ENCODE results near the gene ALG14.

ALG14 gene

DNA sequence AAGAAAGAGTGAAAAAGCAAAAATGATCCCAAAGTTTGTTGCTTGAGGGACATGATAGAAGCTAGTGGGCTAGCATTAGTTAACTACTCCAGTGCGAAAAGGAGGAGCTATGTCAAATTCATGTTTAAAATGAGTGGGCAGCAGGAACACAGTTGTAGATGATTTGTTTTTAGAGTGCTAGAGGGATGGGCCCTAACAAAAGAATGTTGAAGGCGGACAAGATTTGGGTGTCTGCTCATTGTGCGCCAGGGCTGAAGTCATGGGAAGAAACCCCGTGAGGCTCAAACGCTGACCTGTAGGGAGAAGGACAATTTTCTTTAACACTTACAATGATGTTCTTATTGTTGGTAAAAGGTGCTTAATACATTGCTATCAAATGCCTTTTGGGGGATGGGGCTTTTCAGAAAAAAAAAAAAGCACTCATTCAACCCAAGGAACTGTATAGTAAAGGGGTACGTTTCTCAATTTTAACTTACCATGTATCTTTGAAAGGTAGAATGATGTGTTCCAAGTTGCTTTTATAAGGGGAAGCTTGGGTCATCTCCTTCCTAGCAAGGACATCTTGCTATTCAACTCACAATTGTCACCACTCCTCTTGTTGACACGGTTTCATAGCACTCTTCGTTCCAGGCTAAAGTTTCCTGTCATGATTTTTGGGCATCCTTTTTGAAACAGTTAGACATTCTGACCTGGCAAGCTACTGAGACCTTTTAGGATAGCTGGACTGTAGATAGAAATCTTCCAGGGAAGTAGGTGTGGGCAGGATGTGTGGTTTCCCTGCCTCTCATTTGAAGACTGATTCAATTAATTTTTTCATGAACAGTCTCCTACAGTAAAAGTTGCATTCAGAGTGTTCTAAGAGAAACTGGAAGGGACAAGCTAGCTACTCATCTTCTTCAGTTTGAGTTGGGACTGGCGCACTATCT lies 92.8 kb downstream of the ALG14 start:
- no peak for DNase-seq

GRCh38 chr1:94979131-94979530 lies 93.6 kb downstream of the ALG14 start:
- DNase-seq: no peak

DNA sequence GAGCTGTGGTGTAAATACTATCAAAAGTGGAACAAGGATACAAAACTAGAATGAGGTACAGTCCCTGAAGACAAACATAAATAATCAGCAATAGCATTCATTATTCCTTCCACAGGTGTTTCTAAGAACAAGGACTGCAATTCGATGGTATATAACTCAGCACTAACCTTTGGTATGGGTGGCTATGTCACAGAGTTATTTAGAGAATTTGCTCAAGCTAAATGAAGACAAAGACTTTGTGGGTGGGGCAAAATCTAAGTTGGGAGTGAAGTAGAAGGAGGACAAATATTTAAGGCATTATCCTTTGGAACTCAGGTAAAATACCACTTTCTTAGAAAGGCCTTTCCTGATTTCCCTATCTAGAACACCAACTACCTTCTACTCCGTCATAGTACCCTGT lies 94.3 kb downstream of the ALG14 start:
- DNase-seq: no peak

- no peak for DNase-seq
Measured at GRCh38 chr1:94976971-94977548, 95.7 kb downstream of the ALG14 start.

DNA sequence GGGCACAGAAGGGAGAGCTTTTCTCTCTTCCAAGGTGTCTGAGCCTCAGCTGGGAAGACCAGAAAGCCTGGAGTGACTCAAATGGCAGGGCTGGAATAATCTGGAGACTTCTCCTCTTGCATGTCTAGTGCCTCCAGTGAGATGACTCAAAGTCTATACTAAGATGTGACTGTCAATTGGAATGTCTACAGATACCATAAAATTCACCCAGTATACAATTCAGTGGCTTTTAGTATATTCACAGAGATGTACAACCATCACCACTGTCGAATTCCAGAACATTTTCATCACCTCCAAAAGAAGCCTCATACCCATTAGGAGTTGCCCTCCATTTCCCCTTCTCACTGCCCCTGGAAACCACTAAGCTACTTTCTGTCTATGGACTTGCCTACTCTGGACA lies 97.9 kb downstream of the ALG14 start:
- no peak for DNase-seq

GRCh38 chr1:94974241-94974640 lies 98.5 kb downstream of the ALG14 start:
- no peak for DNase-seq

DNA sequence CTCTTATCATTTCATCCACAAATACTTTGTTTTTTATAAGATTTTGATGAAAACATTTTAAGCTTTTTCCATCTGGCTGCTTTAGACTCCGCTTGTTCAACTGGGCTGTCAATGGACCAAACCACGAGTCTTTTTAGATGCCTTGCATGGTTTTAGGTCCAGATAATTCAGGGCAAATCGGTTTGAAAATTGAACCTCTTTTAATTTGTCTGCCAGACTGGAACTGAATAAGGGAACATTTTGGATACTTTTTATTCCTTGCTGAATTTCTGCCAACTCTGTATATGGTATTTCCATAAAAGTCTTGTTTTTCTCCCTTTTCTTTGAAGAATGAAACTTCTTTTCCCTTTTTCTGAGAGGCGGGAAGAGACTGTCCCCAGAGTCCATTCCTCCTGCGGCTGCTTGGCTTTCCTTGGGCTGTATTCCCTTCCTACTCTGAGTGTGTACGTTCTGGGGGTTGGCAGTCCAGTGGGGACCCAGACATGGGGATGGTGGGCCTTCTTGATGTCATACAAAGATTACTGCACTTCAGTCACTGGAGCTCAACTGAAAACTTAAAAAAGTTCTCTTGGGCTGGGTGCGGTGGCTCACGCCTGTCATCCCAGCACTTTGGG lies 99.3 kb downstream of the ALG14 start:
- no peak for DNase-seq

- no peak for DNase-seq
Measured at GRCh38 chr1:94971491-94971924, 101.2 kb downstream of the ALG14 start.

- no peak for DNase-seq
Measured at GRCh38 chr1:94970783-94971182, 102.0 kb downstream of the ALG14 start.

DNA sequence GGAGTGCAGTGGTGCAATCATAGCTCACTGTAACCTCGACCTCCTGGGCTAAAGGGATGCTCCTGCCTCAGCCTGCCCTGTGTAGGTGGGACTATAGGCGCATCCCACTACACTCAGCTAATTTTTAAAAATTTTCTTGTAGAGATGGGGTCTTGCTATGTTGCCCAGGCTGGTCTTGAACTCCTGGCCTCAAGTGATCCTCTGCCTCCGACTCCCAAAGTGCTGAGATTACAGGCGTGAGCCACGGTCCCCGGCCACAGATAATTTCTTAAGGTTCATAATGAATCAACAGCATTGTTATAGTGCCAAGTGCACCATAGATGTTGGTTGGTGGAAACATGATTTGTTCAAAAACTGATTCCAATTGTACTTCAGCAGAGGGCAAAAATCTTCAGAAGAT lies 103.6 kb downstream of the ALG14 start:
- no peak for DNase-seq

GRCh38 chr1:94966033-94966432 lies 106.7 kb downstream of the ALG14 start:
- no peak for DNase-seq

- no peak for DNase-seq
Measured at GRCh38 chr1:94963864-94964263, 108.9 kb downstream of the ALG14 start.

DNA sequence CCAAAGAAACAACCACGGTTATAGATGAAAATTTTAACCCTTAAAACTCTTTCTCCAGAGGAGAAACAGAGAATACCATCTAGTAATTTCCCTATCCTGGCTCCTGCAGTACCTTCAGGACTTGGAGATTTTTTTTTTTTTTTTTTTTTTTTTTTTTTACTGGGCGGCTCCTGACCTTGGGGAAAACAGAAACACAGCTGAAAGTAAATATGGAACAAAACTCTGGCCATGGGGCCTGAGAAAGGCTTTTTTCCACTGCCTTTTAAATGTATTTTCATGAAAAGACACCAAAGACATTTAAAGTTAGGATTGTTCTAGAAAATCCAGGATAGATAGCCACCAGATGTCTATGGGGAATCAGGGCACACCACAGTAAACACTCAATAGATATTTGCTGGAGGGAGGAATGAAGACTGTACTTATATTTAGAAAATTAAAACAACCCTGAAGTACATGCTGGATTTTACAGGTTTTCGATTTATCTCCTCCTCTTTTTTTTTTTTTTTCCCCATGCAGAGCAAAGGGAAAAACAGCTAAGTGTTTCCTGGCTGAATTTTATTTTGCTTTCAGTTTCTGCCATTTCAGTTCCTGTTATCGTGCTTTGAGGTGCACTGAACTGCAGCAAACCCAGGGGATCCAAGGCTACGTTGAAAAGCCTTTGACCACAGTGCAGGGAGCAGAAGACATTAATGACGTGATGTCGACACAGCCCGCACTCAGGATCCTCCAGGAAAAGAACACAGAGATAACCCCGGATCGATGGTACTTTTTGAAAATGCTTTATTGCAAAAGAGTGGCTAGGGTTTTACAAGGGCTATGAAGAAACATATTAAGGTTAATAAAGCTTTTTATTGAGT lies 110.1 kb downstream of the ALG14 start:
- DNase-seq: no peak

DNA sequence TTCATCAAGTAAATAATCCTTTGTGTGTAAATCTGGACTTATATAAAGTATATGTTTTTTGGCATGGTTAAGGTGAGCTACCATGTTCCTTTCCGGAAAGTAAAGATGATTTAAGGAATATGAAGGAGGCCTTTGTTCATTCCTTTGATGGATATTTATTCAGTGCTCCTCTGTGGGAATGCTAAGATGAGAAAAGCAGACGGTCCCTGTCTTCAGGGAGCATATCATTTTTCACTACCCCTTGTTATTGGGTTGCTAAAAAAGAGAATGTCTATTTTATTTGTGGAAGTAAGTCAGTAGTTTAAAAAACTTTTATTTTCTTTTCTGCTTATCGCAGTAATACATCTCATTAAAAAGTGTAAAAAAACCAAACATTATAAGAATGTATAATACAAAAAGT lies 110.8 kb downstream of the ALG14 start:
- DNase-seq: no peak

DNA sequence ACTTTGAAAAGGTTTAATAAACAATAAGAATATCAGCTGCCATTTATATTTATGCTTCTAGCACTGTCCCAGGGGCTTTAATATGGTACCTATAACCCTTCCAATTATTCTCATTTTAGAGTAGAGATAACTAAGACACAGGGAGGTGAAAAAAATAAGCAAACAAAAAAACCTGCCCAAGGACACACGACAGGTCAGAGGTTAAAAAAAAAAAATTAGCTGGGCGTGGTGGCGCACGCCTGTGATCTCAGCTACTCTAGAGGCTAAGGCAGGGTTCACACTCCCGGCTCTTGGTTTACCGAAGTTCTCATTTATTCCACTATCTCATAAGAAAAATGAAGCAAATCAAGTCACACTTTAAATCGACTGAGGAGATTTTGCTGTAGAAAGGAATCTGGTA lies 111.2 kb downstream of the ALG14 start:
- DNase-seq: no peak

DNA sequence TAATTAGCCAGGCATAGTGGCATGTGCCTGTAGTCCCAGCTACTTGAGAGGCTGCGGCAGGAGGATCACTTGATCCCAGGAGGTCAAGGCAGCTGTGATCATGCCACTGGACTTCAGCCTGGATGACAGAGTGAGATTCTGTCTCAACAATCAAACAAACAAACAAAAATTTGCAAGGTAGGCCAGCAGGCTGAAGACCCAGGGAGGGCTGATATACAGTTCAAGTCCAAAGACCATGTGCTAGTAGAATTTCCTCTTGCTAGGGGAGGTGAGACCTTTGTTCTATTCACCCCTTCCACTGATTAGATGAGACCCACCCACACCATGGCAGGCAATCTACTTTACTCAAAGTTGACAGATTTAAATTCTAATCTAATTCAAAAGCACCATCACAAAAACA lies 114.7 kb downstream of the ALG14 start:
- no peak for DNase-seq

DNA sequence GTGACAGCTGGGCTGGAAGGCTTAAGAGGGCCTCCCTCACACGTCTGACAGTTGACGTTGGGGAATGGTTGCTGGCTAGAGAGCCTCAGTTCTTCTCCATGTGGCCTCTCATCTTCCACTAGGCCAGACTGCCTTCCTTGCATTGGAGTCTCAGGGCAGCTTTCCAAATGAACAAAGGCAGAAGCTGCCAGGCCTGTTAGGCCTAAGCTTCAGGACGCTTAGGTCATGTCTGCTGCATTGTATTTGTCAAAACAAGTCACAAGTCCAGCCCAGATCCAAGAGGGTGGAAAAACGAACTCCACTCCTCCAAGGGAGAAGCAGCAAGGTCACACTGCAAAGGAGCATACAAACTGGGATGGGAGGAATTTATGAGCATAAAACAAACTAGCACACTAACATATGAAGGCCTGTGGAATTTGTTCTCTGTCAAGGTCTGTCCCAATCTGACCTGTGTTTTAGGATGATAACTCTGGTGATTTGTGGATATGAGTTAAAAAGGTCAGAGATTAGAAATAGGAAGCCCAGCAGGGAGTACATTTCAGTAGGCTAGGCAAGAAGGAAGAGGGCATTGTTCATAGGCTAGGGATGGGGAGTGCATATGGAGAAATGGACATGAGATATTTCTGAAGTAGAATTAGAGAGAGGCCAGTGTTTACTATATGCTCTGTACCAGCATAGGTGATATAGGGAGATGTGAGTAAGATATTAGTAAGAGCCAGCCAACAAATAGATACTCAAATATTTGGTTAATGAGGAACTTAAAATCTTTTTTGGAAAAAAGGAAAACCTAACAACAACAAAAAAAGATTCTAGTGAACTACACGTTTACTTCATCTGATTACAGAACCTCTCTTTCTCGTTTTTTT lies 116.8 kb downstream of the ALG14 start:
- DNase-seq: no peak

DNA sequence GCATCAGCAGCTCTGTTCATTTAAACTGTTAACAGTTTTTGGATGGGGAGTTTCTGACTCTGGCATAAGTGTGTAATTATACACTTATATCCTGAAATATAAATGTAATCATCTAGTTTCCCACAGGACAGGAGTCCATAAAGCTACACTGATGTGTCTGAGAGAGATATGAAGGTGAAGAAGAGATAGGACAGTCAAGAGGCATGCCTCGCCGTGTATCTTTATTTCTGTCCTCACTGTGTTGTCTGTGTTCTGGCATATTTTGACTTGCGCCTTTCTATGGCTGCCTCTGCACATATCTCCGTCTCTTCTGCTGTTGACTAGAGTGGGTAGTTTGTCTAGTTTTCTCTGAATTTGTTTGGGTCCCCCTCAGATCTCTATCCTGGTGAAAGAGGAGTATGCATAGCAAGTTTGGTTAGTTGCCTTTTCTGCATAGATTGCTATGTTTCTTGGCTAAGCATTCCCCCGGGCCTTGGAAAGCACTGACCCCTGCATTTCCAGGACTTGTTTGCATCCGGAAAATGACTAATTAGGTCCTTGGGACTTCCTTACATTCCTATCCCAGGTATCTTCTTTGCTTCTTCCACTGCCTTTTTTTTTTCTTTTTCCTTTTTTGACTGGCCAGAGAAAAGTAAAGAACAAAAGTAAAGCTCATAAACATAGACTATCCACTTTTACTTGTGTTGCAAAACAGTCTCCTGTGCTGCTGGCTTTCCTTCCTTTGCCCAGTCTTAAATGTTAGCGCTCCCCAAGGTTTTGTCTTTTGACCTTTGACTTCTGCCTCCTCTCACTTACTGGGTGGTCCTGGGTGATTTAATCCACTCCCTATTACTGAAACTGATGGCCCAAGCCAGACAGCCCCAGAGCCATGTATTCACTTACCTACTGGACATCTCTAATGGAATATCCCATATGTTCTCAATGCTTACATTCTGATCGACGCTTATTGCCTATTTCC lies 118.2 kb downstream of the ALG14 start:
- DNase-seq: no peak

DNA sequence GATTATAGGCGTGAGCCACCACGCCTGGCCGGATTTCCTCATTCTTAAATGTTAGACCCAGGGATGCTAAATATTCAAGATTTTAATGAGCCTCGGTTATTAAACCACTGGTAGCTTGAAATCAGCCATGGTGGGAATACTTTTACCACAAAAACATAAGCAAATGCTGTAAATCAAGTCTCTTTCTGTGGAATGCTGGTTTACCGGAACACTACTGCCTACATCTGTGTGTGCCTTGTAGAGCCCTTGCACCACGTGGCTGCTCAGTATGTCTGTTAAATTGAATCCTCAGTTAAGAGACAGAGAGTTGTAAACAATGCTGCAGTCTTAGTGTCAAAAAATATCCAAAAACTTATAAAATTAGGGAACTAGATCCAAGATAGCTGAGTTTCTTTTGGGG lies 119.0 kb downstream of the ALG14 start:
- no peak for DNase-seq

- no peak for DNase-seq
Measured at GRCh38 chr1:94953107-94953506, 119.6 kb downstream of the ALG14 start.

- DNase-seq: no peak
Measured at GRCh38 chr1:94952539-94952938, 120.2 kb downstream of the ALG14 start.
